SK-N-SH (cell line): Measurements from ENCODE around the gene PPP6R2. TPM values are rescaled to one million over a fixed set of nuclear protein-coding genes. Genes with fewer than 3 reads are reported as not detected.

Experiments used
- CTCF ChIA-PET: fragments of 300-600, 350-600 bp; formaldehyde crosslinking; extraction: SDS; loops from one replicate; lab custom pipeline; 2021; lab: Yijun Ruan, JAX
- POLR2A ChIA-PET: fragments of 350-600 bp; sonication (Branson Sonifier 250); formaldehyde crosslinking; extraction: SDS; loops from one replicate; lab custom pipeline; 2020; ENCODE audit warnings: antibody characterized with exemption, inconsistent platforms; lab: Yijun Ruan, JAX
- DNase-seq: peaks from one replicate; pipeline ENCODE4 v3.0.0; 2012
- H2AFZ ChIP-seq: fragments of 200-600 bp; sonication (generic); 2 replicates; pipeline ENCODE4 v1.8.1; 2016; ENCODE audit warnings: antibody characterized with exemption, mild to moderate bottlenecking, low read depth
- H3F3A ChIP-seq: fragments of 200-600 bp; sonication (generic); replicated peaks from 2 replicates; pipeline ENCODE3; 2016; ENCODE audit warnings: antibody characterized with exemption, mild to moderate bottlenecking; ENCODE audit not compliant: insufficient read depth
- H3K27ac ChIP-seq, 2 experiments: fragments of 200-500 bp in 1 of 2; fragments of 200-600 bp in 1 of 2; sonication (Bioruptor generic) in 1 of 2; sonication (generic), shearing (Covaris generic) in 1 of 2; 2 replicates each; pipeline versions ENCODE4 v1.5.1 to v1.6.1; 2014 to 2016; ENCODE audit warnings: low read depth in 2 of 2, inconsistent platforms in 1 of 2, low read length in 1 of 2, mild to moderate bottlenecking in 1 of 2, mixed read lengths in 1 of 2
- H3K27me3 ChIP-seq: fragments of 200-600 bp; sonication (generic), shearing (Covaris generic); 2 replicates; pipeline ENCODE4 v1.6.1; 2016; ENCODE audit warnings: mixed run types; ENCODE audit not compliant: insufficient read depth
- H3K36me3 ChIP-seq, 2 experiments: fragments of 200-500 bp in 1 of 2; fragments of 200-600 bp in 1 of 2; sonication (Bioruptor generic) in 1 of 2; sonication (generic) in 1 of 2; replicated peaks in 1 of 2; 2 replicates each; pipeline versions ENCODE3 to v1.5.1; 2014 to 2016; ENCODE audit warnings: low read length in 1 of 2, mild to moderate bottlenecking in 1 of 2; ENCODE audit not compliant: insufficient read depth in 2 of 2, control insufficient read depth in 1 of 2
- H3K4me1 ChIP-seq, 2 experiments: fragments of 200-500 bp in 1 of 2; fragments of 200-600 bp in 1 of 2; sonication (Bioruptor generic) in 1 of 2; sonication (generic), shearing (Covaris generic) in 1 of 2; 2 replicates each; pipeline versions ENCODE4 v1.5.1 to v1.6.1; 2014 to 2016; ENCODE audit warnings: low read depth in 1 of 2, low read length in 1 of 2, mixed run types in 1 of 2; ENCODE audit not compliant: insufficient read depth in 2 of 2, control insufficient read depth in 1 of 2
- H3K4me2 ChIP-seq: fragments of 200-600 bp; sonication (generic), shearing (Covaris generic); 2 replicates; pipeline ENCODE4 v1.6.1; 2017; ENCODE audit warnings: mixed run types
- H3K4me3 ChIP-seq, 2 experiments: fragments of 200-500 bp in 1 of 2; fragments of 200-600 bp in 1 of 2; sonication (Bioruptor generic) in 1 of 2; sonication (generic), shearing (Covaris generic) in 1 of 2; 2 replicates each; pipeline versions ENCODE4 v1.5.1 to v1.8.1; 2014 to 2016; ENCODE audit warnings: low read depth in 2 of 2, inconsistent platforms in 1 of 2, low read length in 1 of 2, mild to moderate bottlenecking in 1 of 2, mixed read lengths in 1 of 2, moderate library complexity in 1 of 2
- H3K79me2 ChIP-seq: fragments of 200-600 bp; sonication (generic); 2 replicates; pipeline ENCODE4 v1.8.1; 2017; ENCODE audit warnings: mild to moderate bottlenecking; ENCODE audit not compliant: insufficient read depth
- H3K9ac ChIP-seq: fragments of 200-600 bp; sonication (generic); 2 replicates; pipeline ENCODE4 v1.6.1; 2017; ENCODE audit warnings: mixed run types
- H3K9me2 ChIP-seq: fragments of 200-600 bp; sonication (generic); 2 replicates; pipeline ENCODE4 v1.6.1; 2017; ENCODE audit warnings: mixed run types
- H3K9me3 ChIP-seq: fragments of 200-600 bp; sonication (generic); 2 replicates; pipeline ENCODE4 v1.6.1; 2017; ENCODE audit warnings: mixed run types, mild to moderate bottlenecking, moderate library complexity
- H4K20me1 ChIP-seq: fragments of 200-600 bp; sonication (generic); 2 replicates; pipeline ENCODE4 v1.6.1; 2017; ENCODE audit warnings: mild to moderate bottlenecking, mixed run types; ENCODE audit not compliant: insufficient read depth
- CTCF ChIP-seq: fragments of 200-600 bp; sonication (generic); IDR thresholded peaks from 2 replicates; pipeline ENCODE4 v1.6.1; 2017; ENCODE audit warnings: antibody characterized with exemption, mild to moderate bottlenecking, moderate library complexity
- EP300 ChIP-seq, 2 experiments: IDR thresholded peaks; 2 replicates each; pipeline versions ENCODE4 v1.4.0 to v1.6.1; 2012; ENCODE audit warnings: borderline replicate concordance in 1 of 2, low read depth in 1 of 2, low read length in 1 of 2
- FOXM1 ChIP-seq: IDR thresholded peaks from 2 replicates; pipeline ENCODE4 v1.4.0; 2012; ENCODE audit warnings: low read depth, mild to moderate bottlenecking
- GABPA ChIP-seq: IDR thresholded peaks from 2 replicates; pipeline ENCODE4 v1.4.0; 2012; ENCODE audit warnings: low read depth, mild to moderate bottlenecking
- MAX ChIP-seq: IDR thresholded peaks from 2 replicates; pipeline ENCODE4 v1.4.0; 2012; ENCODE audit warnings: low read depth
- MEF2A ChIP-seq: IDR thresholded peaks from 2 replicates; pipeline ENCODE4 v1.4.0; 2012; ENCODE audit warnings: low read depth, borderline replicate concordance
- PBX3 ChIP-seq: IDR thresholded peaks from 2 replicates; pipeline ENCODE4; 2012
- POLR2AphosphoS5 ChIP-seq: IDR thresholded peaks from 2 replicates; pipeline ENCODE4 v1.6.1; 2012; ENCODE audit warnings: low read depth, low read length
- REST ChIP-seq: IDR thresholded peaks from 2 replicates; pipeline ENCODE4 v1.6.1; 2012; ENCODE audit warnings: mild to moderate bottlenecking, low read depth, low read length, moderate library complexity
- RXRA ChIP-seq: IDR thresholded peaks from 2 replicates; pipeline ENCODE4 v1.4.0; 2012; ENCODE audit warnings: low read depth, mild to moderate bottlenecking, borderline replicate concordance
- SIN3A ChIP-seq: IDR thresholded peaks from 2 replicates; pipeline ENCODE4 v1.6.1; 2012; ENCODE audit warnings: low read depth, mild to moderate bottlenecking, low read length, moderate library complexity, borderline replicate concordance
- SMC3 ChIP-seq: IDR thresholded peaks from 2 replicates; pipeline ENCODE4 v1.6.1; 2012; ENCODE audit warnings: low read depth, low read length, improper control_type of control experiment
- TCF12 ChIP-seq: IDR thresholded peaks from 2 replicates; pipeline ENCODE4 v1.4.0; 2012
- TEAD4 ChIP-seq: IDR thresholded peaks from 2 replicates; pipeline ENCODE4 v1.4.0; 2012; ENCODE audit warnings: mild to moderate bottlenecking, borderline replicate concordance; ENCODE audit not compliant: insufficient read depth
- USF2 ChIP-seq: fragments of 150-350 bp; IDR thresholded peaks from 2 replicates; pipeline ENCODE4 v1.6.1; 2017; ENCODE audit warnings: antibody characterized with exemption, low read length, low read depth, borderline replicate concordance
- WGBS: methylation state at CpG from one replicate; pipeline ENCODE4 v1.1.6; 2017; ENCODE audit warnings: low lambda C conversion rate; 5-methylcytosine and 5-hydroxymethylcytosine counted together
- polyA plus RNA-seq, 3 experiments: library from polyadenylated mRNA; depleted of rRNA; stranded (reverse); fragments of >200 nt; gene quantifications; 2 replicates each; pipeline ENCODE4 v1.2.3, GENCODE V29; 2012

Gene PPP6R2
- polyA plus RNA-seq, 1 of the 3 experiments (the other 2 are of a cell fraction) = 45.7 TPM

GRCh38 chr22:50483977-50484853, 141.1 kb downstream of the PPP6R2 start:
- Histone ChIP-seq H2AFZ (no peak overlapping the region), H3F3A (no peaks in the 10 kb centered on the region), H3K36me3 (no peaks in the 10 kb centered on the region), H3K9ac (no peak overlapping the region), H3K4me3 (no peak overlapping the region), H3K9me2 (no peaks in the 10 kb centered on the region), H4K20me1 (no peaks in the 10 kb centered on the region), H3K79me2 (no peaks in the 10 kb centered on the region), H3K9me3 (no peaks in the 10 kb centered on the region), H3K4me1 (peaks cover 0 to 2% of the 10 kb centered on the region in 2 experiments; a peak in 1 of 4 replicates), H3K4me2 (no peak overlapping the region), H3K27me3 (peaks cover 10% of the 10 kb centered on the region; the same call in 1 of the 2 replicates), H3K27ac (no peak overlapping the region)
- DNase-seq = no peak
- TF ChIP-seq REST = no peak
- TF ChIP-seq SMC3 = no peak
- TF ChIP-seq EP300 (IDR thresholded peaks at IDR 0.05; ENCODE audit: borderline replicate concordance in 1 of 2, low read depth in 1 of 2, low read length in 1 of 2) = no peak
- TF ChIP-seq RXRA = no peak
- TF ChIP-seq POLR2AphosphoS5 = no peak
- no peak for TF ChIP-seq GABPA
- no peak for TF ChIP-seq FOXM1
- TF ChIP-seq MEF2A = no peak
- TF ChIP-seq USF2 = no peak
- no peak for TF ChIP-seq PBX3
- TF ChIP-seq MAX = no peak
- no peak for TF ChIP-seq SIN3A
- TF ChIP-seq TEAD4 = no peak
- no peak for TF ChIP-seq TCF12
- no peak for TF ChIP-seq CTCF
- 87% methylated on average over 18 of the region's 31 CpGs for WGBS
- ChIA-PET POLR2A (no interaction called here), CTCF (interaction anchor here (3.2 kb wide), 1 partner anchor 14 kb away, joined by 12 read pairs; no protein-coding TSS in a partner anchor)
